Hepatocyte (in vitro differentiated cells): ENCODE measurements around the gene PSG3.
"Not testable (repeated sequence)": the region's sequence is repeated elsewhere in the genome, so short reads cannot be mapped to it uniquely, and the experiment has no call there.

ENCODE experiments used
- CTCF ChIP-seq: fragments of 200-600 bp; sonication (generic); IDR thresholded peaks from 2 replicates; pipeline ENCODE4 v1.5.1; 2016; ENCODE audit warnings: antibody characterized with exemption, mild to moderate bottlenecking; ENCODE audit not compliant: poor library complexity
- EZH2 ChIP-seq: fragments of 200-600 bp; sonication (generic); IDR thresholded peaks from 2 replicates; pipeline ENCODE4 v1.6.1; 2016; ENCODE audit warnings: antibody characterized with exemption, mild to moderate bottlenecking, borderline replicate concordance

- not testable (repeated sequence) for TF ChIP-seq CTCF, EZH2
Measured at GRCh38 chr19:42767319-42767718, 27.0 kb upstream of the PSG3 start.
